ENCODE data around the gene PYY. TPM values are rescaled to one million over a fixed set of nuclear protein-coding genes. Genes with fewer than 3 reads are reported as not detected.
A peak's percentile ranks its signal among the peaks of the same experiment; 100 is the strongest.

PYY gene
- total RNA-seq, 2 donors from 2014 or later: not detected

DNA sequence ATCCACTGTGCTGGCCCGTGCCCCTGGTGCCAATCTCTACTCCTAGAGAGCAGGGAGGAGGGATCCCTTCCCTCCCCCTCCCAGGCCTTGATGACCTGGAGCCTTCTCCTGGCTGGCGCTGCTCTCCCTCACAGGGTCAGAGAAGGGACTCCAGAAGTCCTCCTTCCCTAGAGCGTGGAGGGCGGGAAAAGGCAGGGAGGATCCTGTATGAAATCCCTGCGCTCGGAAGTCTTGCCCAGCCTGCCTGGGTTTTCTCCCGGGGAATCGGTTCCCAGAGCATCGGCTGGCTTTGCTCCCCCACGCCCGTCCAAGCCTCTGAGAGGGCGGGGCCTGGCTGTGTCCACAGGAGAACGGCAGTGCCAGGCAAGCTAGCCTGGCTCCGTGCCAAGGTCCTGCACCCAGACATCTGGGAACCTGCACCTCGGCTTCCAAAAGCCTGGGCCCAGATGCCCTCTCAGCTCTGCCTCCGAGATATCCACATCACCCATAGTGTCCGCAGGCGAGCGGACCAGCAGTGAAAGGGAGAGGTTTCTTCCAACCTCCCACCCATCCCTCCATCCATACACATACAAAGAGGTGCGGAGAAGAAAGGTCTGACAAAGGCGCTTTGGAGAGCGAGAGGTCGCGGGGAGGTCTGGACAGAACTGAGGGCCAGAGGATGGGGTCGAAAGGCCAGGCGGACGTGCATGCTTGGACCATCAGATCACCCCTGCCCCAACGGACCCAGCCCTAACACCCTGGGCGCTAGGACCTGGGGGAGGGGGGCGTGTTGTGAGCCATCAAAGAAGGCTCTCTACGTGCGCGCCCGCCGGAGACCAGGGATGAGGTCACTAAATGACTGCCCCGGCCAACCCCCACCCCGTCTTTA lies 47.5 kb downstream of the PYY start:
- Histone ChIP-seq H3K27me3 (peaks cover 0 to 19% of the 10 kb centered on the region in 2 donors), H3K36me3 (replicated peaks in 1 of 2; ENCODE audit: insufficient read depth in 1 of 2, low read depth in 2 of 2) (no peaks in the 10 kb centered on the region), H3K4me1 (peaks cover 25% of the 10 kb centered on the region), H3K9me3 (no peaks in the 10 kb centered on the region), H3K4me3 (peak overlapping the region; percentile 35 to 53), H3K27ac (no peak overlapping the region)
- DNase-seq (peak; percentile 52 to 86 (median 74)), ATAC-seq (peak; percentile 55)
- WGBS, 2 donors: 3% methylated on average over 23 to 37 of the region's 37 CpGs
- TF ChIP-seq POLR2A (IDR thresholded peaks at IDR 0.05): no peak
- TF ChIP-seq, protein P1, sequence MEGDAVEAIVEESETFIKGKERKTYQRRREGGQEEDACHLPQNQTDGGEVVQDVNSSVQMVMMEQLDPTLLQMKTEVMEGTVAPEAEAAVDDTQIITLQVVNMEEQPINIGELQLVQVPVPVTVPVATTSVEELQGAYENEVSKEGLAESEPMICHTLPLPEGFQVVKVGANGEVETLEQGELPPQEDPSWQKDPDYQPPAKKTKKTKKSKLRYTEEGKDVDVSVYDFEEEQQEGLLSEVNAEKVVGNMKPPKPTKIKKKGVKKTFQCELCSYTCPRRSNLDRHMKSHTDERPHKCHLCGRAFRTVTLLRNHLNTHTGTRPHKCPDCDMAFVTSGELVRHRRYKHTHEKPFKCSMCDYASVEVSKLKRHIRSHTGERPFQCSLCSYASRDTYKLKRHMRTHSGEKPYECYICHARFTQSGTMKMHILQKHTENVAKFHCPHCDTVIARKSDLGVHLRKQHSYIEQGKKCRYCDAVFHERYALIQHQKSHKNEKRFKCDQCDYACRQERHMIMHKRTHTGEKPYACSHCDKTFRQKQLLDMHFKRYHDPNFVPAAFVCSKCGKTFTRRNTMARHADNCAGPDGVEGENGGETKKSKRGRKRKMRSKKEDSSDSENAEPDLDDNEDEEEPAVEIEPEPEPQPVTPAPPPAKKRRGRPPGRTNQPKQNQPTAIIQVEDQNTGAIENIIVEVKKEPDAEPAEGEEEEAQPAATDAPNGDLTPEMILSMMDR (IDR thresholded peaks at IDR 0.05): no peak
- intact Hi-C loops (cut with DNase I): no loop called here

DNA sequence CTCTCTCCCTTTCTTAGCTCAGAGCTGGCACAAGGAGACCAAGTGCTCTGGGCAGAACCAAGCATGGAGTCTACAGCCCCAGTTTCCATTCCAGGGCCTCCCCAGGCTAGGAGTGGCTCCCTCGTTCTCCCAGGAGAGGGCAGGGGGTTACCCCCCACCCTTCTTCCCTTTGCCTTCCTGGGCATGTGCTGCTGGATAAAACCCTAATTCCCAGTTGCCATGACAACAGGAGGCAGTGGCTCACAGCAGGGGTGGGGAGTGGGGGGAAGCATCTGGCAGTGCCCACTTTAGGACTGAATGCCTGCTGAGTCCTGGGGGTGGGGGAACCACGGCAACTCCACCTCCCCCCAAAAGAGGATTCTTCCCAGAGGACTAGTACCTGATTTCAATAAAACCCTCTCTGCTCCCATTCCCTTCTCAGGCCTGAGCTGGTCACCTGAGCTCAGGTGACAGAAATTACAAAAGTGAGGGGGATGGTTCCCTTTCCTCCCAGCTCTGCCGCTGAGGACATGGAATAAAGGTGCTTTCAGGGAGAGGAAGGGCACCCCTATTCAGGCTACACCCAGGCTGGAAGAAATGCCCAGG lies 48.2 kb downstream of the PYY start:
- ATAC-seq (no peak), DNase-seq (no peak)
- Histone ChIP-seq H3K9me3 (no peaks in the 10 kb centered on the region), H3K27ac (no peak overlapping the region), H3K4me1 (peaks cover 31% of the 10 kb centered on the region), H3K4me3 (no peak overlapping the region), H3K27me3 (peaks cover 0 to 19% of the 10 kb centered on the region in 2 donors), H3K36me3 (replicated peaks in 1 of 2; ENCODE audit: insufficient read depth in 1 of 2, low read depth in 2 of 2) (no peaks in the 10 kb centered on the region)
- TF ChIP-seq, protein P1 (IDR thresholded peaks at IDR 0.05): no peak
- TF ChIP-seq POLR2A (IDR thresholded peaks at IDR 0.05): no peak
- 20 to 33% methylated on average over 3 of the region's 3 CpGs for whole genome bisulfite sequencing, 2 donors
- intact Hi-C loops (cut with DNase I): no loop called here

Other genes starting within 250 kb of the PYY start
- gene SOST, start 195.1 kb downstream of the PYY start, total RNA-seq: not detected
- gene DUSP3, start 175.0 kb downstream of the PYY start, total RNA-seq: 10 to 100 TPM; 32.2 to 54.1 TPM
- gene CFAP97D1, start 173.5 kb downstream of the PYY start, total RNA-seq: not detected
- gene MPP3, start 120.8 kb downstream of the PYY start, total RNA-seq: 10 to 100 TPM; 20.2 to 22.4 TPM
- 10 to 100 TPM in 1 of 2 donors, 1 to 10 TPM in 1; 1.8 to 15.5 TPM for gene CD300LG, start 106.8 kb downstream of the PYY start, total RNA-seq
- gene MPP2, start 46.4 kb downstream of the PYY start, total RNA-seq: 1 to 10 TPM; 1.6 to 2.6 TPM
- 10 to 100 TPM; 15.5 to 51.6 TPM for gene PPY, start 11.5 kb downstream of the PYY start, total RNA-seq
- gene NAGS, start 50.7 kb upstream of the PYY start, total RNA-seq: 1 to 10 TPM in 1 of 2 donors, not detected in 1; 2.1 TPM
- gene TMEM101, start 61.0 kb upstream of the PYY start, total RNA-seq: 10 to 100 TPM; 22.6 to 26.7 TPM
- gene LSM12, start 112.7 kb upstream of the PYY start, total RNA-seq: 10 to 100 TPM; 14.8 to 19.4 TPM
- 10 to 100 TPM; 11.9 to 12.9 TPM for gene G6PC3, start 116.8 kb upstream of the PYY start, total RNA-seq
- 10 to 100 TPM; 25.4 to 45.7 TPM for gene HDAC5, start 169.7 kb upstream of the PYY start, total RNA-seq
- under 1 TPM; 0.26 to 0.99 TPM for gene HROB, start 188.0 kb upstream of the PYY start, total RNA-seq
- 10 to 100 TPM in 1 of 2 donors, 1 to 10 TPM in 1; 3.9 to 10.5 TPM for gene ASB16, start 216.8 kb upstream of the PYY start, total RNA-seq
- gene TMUB2, start 233.0 kb upstream of the PYY start, total RNA-seq: 10 to 100 TPM; 22.6 to 31.0 TPM
- gene ATXN7L3, start 245.9 kb upstream of the PYY start, total RNA-seq: 10 to 100 TPM; 21.0 to 37.6 TPM